ENCODE measurements around the gene PDILT.

Gene PDILT

GRCh38 chr16:20401475-20402016 lies 3.0 kb downstream of the PDILT start:
- DNase-seq, result no peak

GRCh38 chr16:20401066-20401465 lies 3.5 kb downstream of the PDILT start:
- DNase-seq, result no peak

- DNase-seq, result no peak
These were observed 5.4 kb downstream of the PDILT start for GRCh38 chr16:20399185-20399584.

GRCh38 chr16:20398603-20399002 lies 5.9 kb downstream of the PDILT start:
- no peak for DNase-seq

GRCh38 chr16:20397468-20398074 lies 7.0 kb downstream of the PDILT start:
- no peak for DNase-seq

GRCh38 chr16:20396846-20397467 lies 7.6 kb downstream of the PDILT start:
- DNase-seq, result no peak

- no peak for DNase-seq
These were observed 8.6 kb downstream of the PDILT start for GRCh38 chr16:20395946-20396345.

GRCh38 chr16:20393801-20394577 lies 10.5 kb downstream of the PDILT start:
- DNase-seq, result peak; percentile 20

GRCh38 chr16:20391045-20391444 lies 13.5 kb downstream of the PDILT start:
- DNase-seq, result no peak

- no peak for DNase-seq
These were observed 15.7 kb downstream of the PDILT start for GRCh38 chr16:20388854-20389253.

- DNase-seq, result no peak
These were observed 16.6 kb downstream of the PDILT start for GRCh38 chr16:20387978-20388377.

GRCh38 chr16:20385844-20386832 lies 18.4 kb downstream of the PDILT start:
- peak; percentile 78 for DNase-seq

GRCh38 chr16:20383106-20384029 lies 21.2 kb downstream of the PDILT start:
- peak; percentile 83 for DNase-seq

GRCh38 chr16:20382202-20382948 lies 22.2 kb downstream of the PDILT start:
- no peak for DNase-seq

- DNase-seq, result no peak
These were observed 23.8 kb downstream of the PDILT start for GRCh38 chr16:20380782-20381181.

- DNase-seq, result no peak
These were observed 27.4 kb downstream of the PDILT start for GRCh38 chr16:20377181-20377580.

- no peak for DNase-seq
These were observed 31.8 kb downstream of the PDILT start for GRCh38 chr16:20372701-20373100.

GRCh38 chr16:20369452-20370054 lies 35.0 kb downstream of the PDILT start:
- DNase-seq, result no peak

- DNase-seq, result no peak
These were observed 40.5 kb downstream of the PDILT start for GRCh38 chr16:20364051-20364450.

- no peak for DNase-seq
These were observed 41.3 kb downstream of the PDILT start for GRCh38 chr16:20363191-20363590.

All from retina (tissue), 1 donor.